Esophagus squamous epithelium (tissue), 5 donors: ENCODE results near the gene GP1BA. TPM values are rescaled to one million over a fixed set of nuclear protein-coding genes. Genes with fewer than 3 reads are reported as not detected.

Experiments used
- DNase-seq: peaks from one replicate; lab custom pipeline; 2025; lab: John Stamatoyannopoulos, UW
- H3K27ac ChIP-seq, 4 donors: fragments of 200-600 bp; sonication (generic); one replicate each; pipeline ENCODE4 v1.5.1; 2016 to 2019; ENCODE audit warnings: mild to moderate bottlenecking in 1 of 4
- H3K27me3 ChIP-seq, 4 donors: fragments of 200-600 bp; sonication (generic); 1 replicate in 3 of 4; 2 replicates in 1 of 4; pipeline versions ENCODE4 v1.5.1 to v1.6.0; 2017 to 2021; ENCODE audit warnings: antibody characterized with exemption in 1 of 4
- H3K36me3 ChIP-seq, 3 donors: fragments of 200-600 bp; sonication (generic); one replicate each; pipeline ENCODE4 v1.5.1; 2016 to 2019
- H3K4me1 ChIP-seq, 3 donors: fragments of 200-600 bp; sonication (generic); one replicate each; pipeline ENCODE4 v1.5.1; 2017 to 2019
- H3K4me3 ChIP-seq, 4 donors: fragments of 200-600 bp; sonication (generic); 1 replicate in 3 of 4; 2 replicates in 1 of 4; pipeline ENCODE4 v1.5.1; 2016 to 2019; ENCODE audit warnings: mild to moderate bottlenecking in 2 of 4, moderate library complexity in 1 of 4
- H3K9me3 ChIP-seq, 3 donors: fragments of 200-600 bp; sonication (generic); one replicate each; pipeline ENCODE4 v1.5.1; 2016 to 2019
- CTCF ChIP-seq, 6 experiments: fragments of 450-650 bp in 4 of 6; fragments of 200-600 bp in 2 of 6; sonication (generic) in 2 of 6; IDR thresholded peaks; one replicate each; pipeline ENCODE4 v1.5.1; 2016 to 2019; ENCODE audit warnings: antibody characterized with exemption in 6 of 6, mild to moderate bottlenecking in 4 of 6, moderate library complexity in 4 of 6
- POLR2A ChIP-seq, 4 donors: fragments of 450-650 bp; IDR thresholded peaks; one replicate each; pipeline ENCODE4 v1.6.1; 2017; ENCODE audit warnings: antibody characterized with exemption in 4 of 4, mild to moderate bottlenecking in 4 of 4, moderate library complexity in 3 of 4
- WGBS, 2 donors: methylation state at CpG; one replicate each; pipeline ENCODE4 v1.1.5; 2018; 5-methylcytosine and 5-hydroxymethylcytosine counted together
- intact Hi-C: fragments of 100-400 bp; cut with DNase I; formaldehyde crosslinking; loops from one replicate; pipeline ENCODE4 v1.15.0; 2022
- total RNA-seq, 4 donors: library from RNA; depleted of rRNA; stranded (reverse); fragments of >200 nt; gene quantifications; one replicate each; pipeline ENCODE4 v1.1.0, GENCODE V29; 2016
- donor health status: DM: yes; HTN: yes; CAD: no.

The GP1BA gene
- total RNA-seq, 4 donors from 2014 or later: not detected

- Histone ChIP-seq H3K36me3 (peaks cover 28 to 52% (median 38%) of the 10 kb centered on the region in 3 donors), H3K4me3 (no peak overlapping the region), H3K27me3 (peaks cover 0 to 17% (median 0%) of the 10 kb centered on the region in 4 donors), H3K4me1 (peaks cover 23 to 45% (median 29%) of the 10 kb centered on the region in 3 donors), H3K27ac (peak overlapping the region in 1 of 4 donors; percentile 58), H3K9me3 (no peaks in the 10 kb centered on the region)
- intact Hi-C loops: no loop called here
- 73 to 92% methylated on average over 6 of the region's 8 CpGs for WGBS, 2 donors
- DNase-seq: no peak
- TF ChIP-seq CTCF (IDR thresholded peaks at IDR 0.05) (no peak), POLR2A (IDR thresholded peaks at IDR 0.05) (no peak)
These were observed 33.7 kb upstream of the GP1BA start for GRCh38 chr17:4898351-4898750.

- H3K4me1 ChIP-seq: peaks cover 23 to 51% (median 33%) of the 10 kb centered on the region in 3 donors
- peak overlapping the region; percentile 24 to 74 (median 52) for H3K4me3 ChIP-seq
- H3K9me3 ChIP-seq: no peaks in the 10 kb centered on the region
- intact Hi-C loops: no loop called here
- H3K27me3 ChIP-seq: peaks cover 0 to 20% (median 0%) of the 10 kb centered on the region in 4 donors
- WGBS, 2 donors: no CpG with 5 or more reads among the region's 34 CpGs
- peak overlapping the region in 3 of 4 donors; percentile 37 to 58 (median 53) for H3K27ac ChIP-seq
- TF ChIP-seq POLR2A (IDR thresholded peaks at IDR 0.05) (no peak), CTCF (IDR thresholded peaks at IDR 0.05) (no peak)
- no peak for DNase-seq
- peaks cover 22 to 46% (median 32%) of the 10 kb centered on the region in 3 donors for H3K36me3 ChIP-seq
These were observed 33.1 kb upstream of the GP1BA start for GRCh38 chr17:4898927-4899326.

GRCh38 chr17:4899341-4900230 is 32.5 kb upstream of the GP1BA start, which contains the start of gene C17orf107:
C17orf107 (plus strand) TSS chr17:4899536; CDS start chr17:4899763, 227 bp downstream.
- no peak for DNase-seq
- no peaks in the 10 kb centered on the region for H3K9me3 ChIP-seq
- peaks cover 15 to 40% (median 25%) of the 10 kb centered on the region in 3 donors for H3K36me3 ChIP-seq
- TF ChIP-seq POLR2A (IDR thresholded peaks at IDR 0.05) (peak in 1 of 4 donors; percentile 26), CTCF (IDR thresholded peaks at IDR 0.05) (no peak)
- peaks cover 0 to 25% (median 0%) of the 10 kb centered on the region in 4 donors for H3K27me3 ChIP-seq
- H3K4me1 ChIP-seq: peaks cover 23 to 53% (median 33%) of the 10 kb centered on the region in 3 donors
- 0 to 5% methylated on average over 4 to 5 of the region's 60 CpGs for WGBS, 2 donors
- intact Hi-C loops: loop anchor here (10.0 kb wide), 1 partner anchor 165 kb away; no protein-coding TSS in a partner anchor
- peak within 1 kb of the TSS; percentile 37 to 58 (median 52) for H3K27ac ChIP-seq
- peak within 1 kb of the TSS; percentile 24 to 74 (median 52) for H3K4me3 ChIP-seq

GRCh38 chr17:4900231-4901107 is 31.6 kb upstream of the GP1BA start:
- peak overlapping the region in 2 of 4 donors; percentile 38 to 58 for H3K27ac ChIP-seq
- peaks cover 7 to 31% (median 16%) of the 10 kb centered on the region in 3 donors for H3K36me3 ChIP-seq
- TF ChIP-seq POLR2A (IDR thresholded peaks at IDR 0.05) (no peak), CTCF (IDR thresholded peaks at IDR 0.05) (no peak)
- H3K4me3 ChIP-seq: peak overlapping the region in 3 of 4 donors; percentile 8 to 74 (median 27)
- H3K9me3 ChIP-seq: no peaks in the 10 kb centered on the region
- peaks cover 0 to 25% (median 0%) of the 10 kb centered on the region in 4 donors for H3K27me3 ChIP-seq
- intact Hi-C loops: loop anchor here (10.0 kb wide), 1 partner anchor 164 kb away; no protein-coding TSS in a partner anchor
- WGBS, 2 donors: 30 to 51% methylated on average over 15 to 19 of the region's 65 CpGs
- peaks cover 23 to 53% (median 33%) of the 10 kb centered on the region in 3 donors for H3K4me1 ChIP-seq
- DNase-seq: no peak
